K562 (cell line): ENCODE results near the gene TTLL10. TPM values are rescaled to one million over a fixed set of nuclear protein-coding genes. Genes with fewer than 3 reads are reported as not detected.

Experiments used
- ATAC-seq: fragments of 200-7000 bp; cut with Tn5 transposase; 3 replicates; pipeline ENCODE4 v1.9.1; 2020; ENCODE audit warnings: moderate library complexity
- BruUV-seq: library from RNA; stranded (reverse); fragments of 400-500 nt; replicated peaks from 2 replicates; lab custom pipeline; 2021; lab: Mats Ljungman, UMichigan
- CTCF ChIA-PET: fragments of 300-600 bp; formaldehyde crosslinking; extraction: SDS; loops from one replicate; lab custom pipeline; 2021; ENCODE audit warnings: low intra/inter-chr PET ratio; lab: Yijun Ruan, JAX
- POLR2A ChIA-PET: fragments of 300-600, 350-650 bp; sonication (Branson Sonifier 250); formaldehyde crosslinking; extraction: SDS; loops from one replicate; lab custom pipeline; 2021; ENCODE audit warnings: antibody characterized with exemption, inconsistent platforms; lab: Yijun Ruan, JAX
- DNase-seq, 4 experiments: peaks; one replicate each; pipeline versions ENCODE4 v3.0.0 to v3.0.0-alpha.2; 2011 to 2018; ENCODE audit warnings: low spot score in 3 of 4, mixed read lengths in 3 of 4; ENCODE audit errors: extremely low read depth in 1 of 4
- FAIRE-seq: peaks from 2 replicates; lab custom pipeline; 2011; peaks lifted over from hg19 to GRCh38; lab: Jason Lieb, UNC
- H2AFZ ChIP-seq: 2 replicates; pipeline ENCODE4 v1.6.0; 2011; ENCODE audit warnings: low read depth, low read length, control low read depth, inconsistent platforms
- H3K27ac ChIP-seq: fragments of 200-600 bp; 3 replicates; pipeline ENCODE4 v1.8.0; 2011; ENCODE audit warnings: low read depth, mild to moderate bottlenecking, control low read depth, inconsistent platforms, low read length, moderate library complexity, mixed read lengths; ENCODE audit errors: extremely low read depth
- H3K27me3 ChIP-seq, 2 experiments: fragments of 300-600 bp in 1 of 2; 2 replicates in 1 of 2; 3 replicates in 1 of 2; pipeline versions ENCODE4 v1.6.0 to v1.8.0; 2011; ENCODE audit warnings: inconsistent platforms in 2 of 2, low read length in 2 of 2, mild to moderate bottlenecking in 1 of 2, mixed read lengths in 1 of 2, moderate library complexity in 1 of 2; ENCODE audit not compliant: control insufficient read depth in 2 of 2, insufficient read depth in 2 of 2
- H3K36me3 ChIP-seq: fragments of 300-600 bp; 3 replicates; pipeline ENCODE4 v1.8.0; 2011; ENCODE audit warnings: mild to moderate bottlenecking, low read length, inconsistent platforms; ENCODE audit not compliant: control insufficient read depth, insufficient read depth
- H3K4me1 ChIP-seq, 2 experiments: fragments of 200-600 bp in 1 of 2; replicated peaks in 1 of 2; 2 replicates in 1 of 2; 3 replicates in 1 of 2; pipeline versions ENCODE4 v1.5.1 to v1.8.0; 2011; ENCODE audit warnings: inconsistent platforms in 2 of 2, low read length in 2 of 2, mild to moderate bottlenecking in 1 of 2, mixed read lengths in 1 of 2, moderate library complexity in 1 of 2; ENCODE audit not compliant: control insufficient read depth in 2 of 2, insufficient read depth in 2 of 2
- H3K4me2 ChIP-seq: 2 replicates; pipeline ENCODE4 v1.6.1; 2011; ENCODE audit warnings: low read length, control low read depth, inconsistent platforms, mixed read lengths; ENCODE audit not compliant: insufficient read depth
- H3K4me3 ChIP-seq: fragments of 200-600 bp; sonication (generic), shearing (Covaris generic); 2 replicates; pipeline ENCODE4 v1.5.1; 2016; ENCODE audit warnings: control low read depth, inconsistent platforms
- H3K79me2 ChIP-seq: fragments of 200-600 bp; 3 replicates; pipeline ENCODE4 v1.8.0; 2011; ENCODE audit warnings: low read length, inconsistent platforms; ENCODE audit not compliant: control insufficient read depth, insufficient read depth
- H3K9ac ChIP-seq, 2 experiments: 2 replicates each; pipeline versions ENCODE4 v1.6.0 to v1.6.1; 2011; ENCODE audit warnings: low read depth in 2 of 2, low read length in 2 of 2, control low read depth in 1 of 2, inconsistent platforms in 1 of 2, mild to moderate bottlenecking in 1 of 2, mixed read lengths in 1 of 2; ENCODE audit not compliant: insufficient read depth in 1 of 2
- H3K9me1 ChIP-seq: one replicate; pipeline ENCODE4 v1.6.0; 2011; ENCODE audit warnings: inconsistent platforms, mild to moderate bottlenecking, low read length, moderate library complexity; ENCODE audit not compliant: control insufficient read depth, insufficient read depth
- H3K9me3 ChIP-seq: replicated peaks from 2 replicates; pipeline ENCODE4 v1.5.1; 2011; ENCODE audit warnings: low read depth, low read length, inconsistent platforms; ENCODE audit not compliant: control insufficient read depth, insufficient read depth
- H4K20me1 ChIP-seq: replicated peaks from 2 replicates; pipeline ENCODE4 v1.6.1; 2011; ENCODE audit warnings: low read length, inconsistent platforms, mixed read lengths; ENCODE audit not compliant: control insufficient read depth, insufficient read depth
- ARID3B ChIP-seq: fragments of 250-450 bp; sonication (Bioruptor Pico); IDR thresholded peaks from 2 replicates; pipeline ENCODE4 v1.4.0; 2020; ENCODE audit warnings: borderline replicate concordance
- ATF3 ChIP-seq, 2 experiments: fragments of 450-650 bp in 1 of 2; sonication (generic) in 1 of 2; formaldehyde crosslinking in 1 of 2; IDR thresholded peaks in 1 of 2; conservative IDR thresholded peaks in 1 of 2; 2 replicates each; pipeline versions ENCODE4 v1.6.1 to v1.8.1; 2016 to 2023; ENCODE audit warnings: mild to moderate bottlenecking in 2 of 2, moderate library complexity in 2 of 2, inconsistent platforms in 1 of 2, missing genetic modification reagents in 1 of 2
- RBM25 ChIP-seq: fragments of 200-400 bp; formaldehyde crosslinking; IDR thresholded peaks from 2 replicates; pipeline ENCODE4 v1.6.1; 2018; ENCODE audit warnings: low read length, low read depth, moderate library complexity; ENCODE audit not compliant: severe bottlenecking
- RFX1 ChIP-seq: fragments of 450-650 bp; IDR thresholded peaks from 2 replicates; pipeline ENCODE4 v1.6.1; 2016; ENCODE audit warnings: mild to moderate bottlenecking, moderate library complexity
- ZNF444 ChIP-seq: fragments of 250-450 bp; sonication (Bioruptor Pico); IDR thresholded peaks from 2 replicates; pipeline ENCODE4 v1.4.0; 2020; ENCODE audit warnings: mild to moderate bottlenecking, moderate library complexity
- WGBS: fragments of 100-300 bp; shearing (Covaris generic); methylation state at CpG from one replicate; pipeline ENCODE4 v1.1.6; 2016; ENCODE audit warnings: low coverage, mixed read lengths; ENCODE audit not compliant: insufficient coverage; ENCODE audit errors: missing lambda C conversion rate; 5-methylcytosine and 5-hydroxymethylcytosine counted together
- in situ Hi-C: fragments of 300-500 bp; cut with MboI; formaldehyde crosslinking; loops from 4 replicates; pipeline ENCODE4 v1.15.0; 2018; ENCODE audit warnings: inconsistent platforms, mixed read lengths
- intact Hi-C: fragments of 100-400 bp; cut with micrococcal nuclease; formaldehyde crosslinking; loops from 2 replicates; pipeline ENCODE4 v1.14.2; 2022
- polyA plus RNA-seq, 8 experiments: library from polyadenylated mRNA; depleted of rRNA in 4 of 8; stranded (reverse) in 5 of 8; unstranded in 3 of 8; fragments of >200 nt; fragmentation: Nextera tagmentation in 2 of 8; fragmentation: Illumina TruSeq in 1 of 8; extraction: Ambion mirVana in 2 of 8; extraction: Trizol in 1 of 8; gene quantifications; 2 replicates each; pipeline versions ENCODE4 v1.2.1 to v1.2.3, GENCODE V29; 2011 to 2014; ENCODE audit warnings: inconsistent platforms in 1 of 8, missing spikeins in 1 of 8
- total RNA-seq, 7 experiments: library from RNA; depleted of rRNA in 6 of 7; stranded (reverse); fragments of >200 nt in 6 of 7; fragmentation: Illumina TruSeq in 2 of 7; extraction: Trizol in 2 of 7; gene quantifications; 2 replicates each; pipeline versions ENCODE4 v1.2.1 to v1.2.3, GENCODE V29; 2011 to 2021; ENCODE audit warnings: low replicate concordance in 1 of 7
- TF ChIP-seq, protein P1 (sequence below): fragments of 250-450 bp; sonication (Bioruptor Pico); IDR thresholded peaks from 2 replicates; pipeline ENCODE4 v1.5.0; 2021
- TF ChIP-seq, protein P2 (sequence below): fragments of 250-450 bp; sonication (Bioruptor Pico); IDR thresholded peaks from 2 replicates; pipeline ENCODE4 v1.5.0; 2021; ENCODE audit warnings: mild to moderate bottlenecking, borderline replicate concordance
- TF ChIP-seq, protein P3 (sequence below): fragments of 250-450 bp; sonication (Bioruptor Pico); IDR thresholded peaks from 2 replicates; pipeline ENCODE4 v1.5.1; 2021; ENCODE audit warnings: mild to moderate bottlenecking

The TTLL10 gene
- total and polyA plus RNA-seq, 9 of the 15 experiments (the other 6 are each of a cell fraction or from before 2014, with no cell fraction given) = not detected

DNA sequence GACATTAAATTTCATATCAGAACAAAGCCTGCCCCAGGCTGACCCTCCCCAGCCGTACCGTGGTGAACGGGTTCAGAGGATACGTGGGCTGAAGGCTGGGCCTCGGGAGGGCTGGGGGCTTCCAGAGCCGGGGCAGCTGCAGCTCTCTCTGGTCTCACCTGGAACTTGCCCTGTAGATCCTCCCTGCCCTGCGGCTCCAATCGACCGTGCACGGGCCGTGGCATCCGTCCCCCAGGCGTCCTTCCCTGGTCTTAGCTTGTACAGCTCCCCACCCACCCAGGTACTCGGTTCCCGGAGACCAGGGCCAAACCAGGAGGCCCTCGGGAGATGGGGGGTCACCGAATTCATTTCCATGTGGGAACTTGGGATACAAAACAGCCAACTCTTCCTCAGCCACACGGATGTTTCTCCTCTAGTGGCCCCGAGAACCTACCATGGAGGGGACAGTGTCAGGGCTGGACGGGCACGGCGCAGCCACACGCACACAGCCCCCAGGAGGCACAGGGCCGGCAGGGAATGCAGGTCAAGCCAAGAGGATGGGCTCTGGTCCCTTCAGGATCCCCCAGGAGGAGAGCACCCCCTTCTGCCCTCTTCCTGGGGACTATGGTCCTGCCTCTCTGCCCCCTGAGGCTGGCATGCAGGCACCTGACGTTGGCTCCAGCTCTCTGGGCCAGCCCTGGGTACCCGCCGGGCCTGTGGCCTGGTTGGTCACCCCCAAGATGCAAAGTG lies 61.5 kb downstream of the TTLL10 start (continued):
- TF ChIP-seq ZNF444 = no peak

GRCh38 chr1:1236176-1236763 lies 62.6 kb downstream of the TTLL10 start:
- no peak for ATAC-seq
- peaks cover 9% of the 10 kb centered on the region for H3K9me3 ChIP-seq
- no peaks in the 10 kb centered on the region for H3K9me1 ChIP-seq
- ChIA-PET CTCF (no interaction called here), POLR2A (interaction anchor here (0.5 kb wide), 1 partner anchor 24 kb away, joined by 3 read pairs; no protein-coding TSS in a partner anchor)
- H4K20me1 ChIP-seq = no peaks in the 10 kb centered on the region
- no peak for FAIRE-seq
- peaks cover 34% of the 10 kb centered on the region for H3K79me2 ChIP-seq
- no TSS peak for BruUV-seq
- no peak overlapping the region for H3K27ac ChIP-seq
- peaks cover 0 to 92% of the 10 kb centered on the region in 2 experiments; a peak in 3 of 5 replicates for H3K4me1 ChIP-seq
- no peak overlapping the region for H3K4me3 ChIP-seq
- H3K4me2 ChIP-seq = no peak overlapping the region
- no peaks in the 10 kb centered on the region for H3K27me3 ChIP-seq
- no peak overlapping the region for H2AFZ ChIP-seq
- peak overlapping the region in 1 of 2 experiments; percentile 32; a peak in 2 of 4 replicates for H3K9ac ChIP-seq
- peaks cover 15% of the 10 kb centered on the region; the same call in 1 of the 3 replicates for H3K36me3 ChIP-seq
- no peak for DNase-seq
- WGBS = 71% methylated on average over 15 of the region's 22 CpGs
- in situ Hi-C loops (no loop called here), intact Hi-C loops (no loop called here)
- TF ChIP-seq, protein P1, sequence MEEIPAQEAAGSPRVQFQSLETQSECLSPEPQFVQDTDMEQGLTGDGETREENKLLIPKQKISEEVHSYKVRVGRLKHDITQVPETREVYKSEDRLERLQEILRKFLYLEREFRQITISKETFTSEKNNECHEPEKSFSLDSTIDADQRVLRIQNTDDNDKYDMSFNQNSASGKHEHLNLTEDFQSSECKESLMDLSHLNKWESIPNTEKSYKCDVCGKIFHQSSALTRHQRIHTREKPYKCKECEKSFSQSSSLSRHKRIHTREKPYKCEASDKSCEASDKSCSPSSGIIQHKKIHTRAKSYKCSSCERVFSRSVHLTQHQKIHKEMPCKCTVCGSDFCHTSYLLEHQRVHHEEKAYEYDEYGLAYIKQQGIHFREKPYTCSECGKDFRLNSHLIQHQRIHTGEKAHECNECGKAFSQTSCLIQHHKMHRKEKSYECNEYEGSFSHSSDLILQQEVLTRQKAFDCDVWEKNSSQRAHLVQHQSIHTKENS (CRISPR knock-in tag) = no peak
- TF ChIP-seq RFX1 (no peak), RBM25 (no peak), ARID3B (no peak), ATF3 (IDR thresholded peaks at IDR 0.05) (no peak), ATF3 (CRISPR knock-in tag; conservative IDR thresholded peaks at IDR 0.05) (no peak)
- TF ChIP-seq, protein P2, sequence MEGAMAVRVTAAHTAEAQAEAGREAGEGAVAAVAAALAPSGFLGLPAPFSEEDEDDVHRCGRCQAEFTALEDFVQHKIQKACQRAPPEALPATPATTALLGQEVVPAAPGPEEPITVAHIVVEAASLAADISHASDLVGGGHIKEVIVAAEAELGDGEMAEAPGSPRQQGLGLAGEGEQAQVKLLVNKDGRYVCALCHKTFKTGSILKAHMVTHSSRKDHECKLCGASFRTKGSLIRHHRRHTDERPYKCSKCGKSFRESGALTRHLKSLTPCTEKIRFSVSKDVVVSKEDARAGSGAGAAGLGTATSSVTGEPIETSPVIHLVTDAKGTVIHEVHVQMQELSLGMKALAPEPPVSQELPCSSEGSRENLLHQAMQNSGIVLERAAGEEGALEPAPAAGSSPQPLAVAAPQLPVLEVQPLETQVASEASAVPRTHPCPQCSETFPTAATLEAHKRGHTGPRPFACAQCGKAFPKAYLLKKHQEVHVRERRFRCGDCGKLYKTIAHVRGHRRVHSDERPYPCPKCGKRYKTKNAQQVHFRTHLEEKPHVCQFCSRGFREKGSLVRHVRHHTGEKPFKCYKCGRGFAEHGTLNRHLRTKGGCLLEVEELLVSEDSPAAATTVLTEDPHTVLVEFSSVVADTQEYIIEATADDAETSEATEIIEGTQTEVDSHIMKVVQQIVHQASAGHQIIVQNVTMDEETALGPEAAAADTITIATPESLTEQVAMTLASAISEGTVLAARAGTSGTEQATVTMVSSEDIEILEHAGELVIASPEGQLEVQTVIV (CRISPR knock-in tag) = no peak
- TF ChIP-seq, protein P3, sequence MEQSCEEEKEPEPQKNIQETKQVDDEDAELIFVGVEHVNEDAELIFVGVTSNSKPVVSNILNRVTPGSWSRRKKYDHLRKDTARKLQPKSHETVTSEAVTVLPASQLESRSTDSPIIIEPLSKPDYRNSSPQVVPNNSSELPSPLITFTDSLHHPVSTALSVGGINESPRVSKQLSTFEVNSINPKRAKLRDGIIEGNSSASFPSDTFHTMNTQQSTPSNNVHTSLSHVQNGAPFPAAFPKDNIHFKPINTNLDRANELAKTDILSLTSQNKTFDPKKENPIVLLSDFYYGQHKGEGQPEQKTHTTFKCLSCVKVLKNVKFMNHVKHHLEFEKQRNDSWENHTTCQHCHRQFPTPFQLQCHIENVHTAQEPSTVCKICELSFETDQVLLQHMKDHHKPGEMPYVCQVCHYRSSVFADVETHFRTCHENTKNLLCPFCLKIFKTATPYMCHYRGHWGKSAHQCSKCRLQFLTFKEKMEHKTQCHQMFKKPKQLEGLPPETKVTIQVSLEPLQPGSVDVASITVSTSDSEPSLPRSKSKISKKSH (CRISPR knock-in tag) = no peak
